Left cardiac atrium (tissue), 4 donors: ENCODE measurements around the gene SP110. TPM values are rescaled to one million over a fixed set of nuclear protein-coding genes. Genes with fewer than 3 reads are reported as not detected.
"Not testable (repeated sequence)": the region's sequence is repeated elsewhere in the genome, so short reads cannot be mapped to it uniquely, and the experiment has no call there.

Experiments
- ATAC-seq, 2 donors: fragments of 200-7000 bp; cut with Tn5 transposase; one replicate each; pipeline ENCODE4 v1.9.1; 2020; ENCODE audit warnings: mild to moderate bottlenecking in 2 of 2, moderate library complexity in 2 of 2
- DNase-seq: peaks from one replicate; pipeline ENCODE4 v3.0.0-alpha.2; 2020
- intact Hi-C, 2 donors: fragments of 100-400 bp; cut with DNase I; formaldehyde crosslinking; loops; one replicate each; pipeline versions ENCODE4 v1.14.1 to v1.15.1; 2022 to 2023
- long read RNA-seq: library from polyadenylated mRNA; unstranded; transcript quantifications from one replicate; pipeline ENCODE4 v2.0.0, GENCODE V29; 2021
- total RNA-seq, 2 donors: library from RNA; stranded (reverse); fragmentation: NEBNext Ultra II Directional; extraction: Animal tissue kit (Norgen Biotek cat#: 25700); gene quantifications; one replicate each; pipeline ENCODE4 v1.2.1, GENCODE V29; 2021
- donor health status: DM: no; HTN: yes; CAD: no.
- donor health status: DM: no; HTN: yes; CAD: no; lungs with severe emphysema.
- donor health status: DM: yes; HTN: yes; CAD: no.
- donor health status: Dilated cardiomyopathy.

SP110 gene
- 10 to 100 TPM; 11.0 to 15.1 TPM for total RNA-seq
- long read RNA-seq = 0 reads

GRCh38 chr2:230219419-230220331, at the start of gene SP110:
TSS of gene SP110 (minus strand) at chr2:230219984. CDS start at chr2:230216927, 3,057 bp downstream.
- ATAC-seq = peak; percentile 95 to 97
- peak; percentile 84 for DNase-seq
- intact Hi-C loops = loop anchor here in 1 of 2 donors (10.0 kb wide), 1 partner anchor 195 kb away; the partner anchor contains the start of gene SP100

GRCh38 chr2:230268606-230269243, 48.9 kb upstream of the SP110 start:
- intact Hi-C loops = no loop called here
- DNase-seq = no peak
- ATAC-seq = no peak

GRCh38 chr2:230267556-230267955, 47.8 kb upstream of the SP110 start:
- DNase-seq (no peak), ATAC-seq (no peak)
- intact Hi-C loops = no loop called here

GRCh38 chr2:230267059-230267458, 47.3 kb upstream of the SP110 start:
- DNase-seq = no peak
- no peak for ATAC-seq
- intact Hi-C loops = no loop called here

- DNase-seq = no peak
Observed at GRCh38 chr2:230266638-230267037, 46.9 kb upstream of the SP110 start.

GRCh38 chr2:230264945-230265344, 45.2 kb upstream of the SP110 start:
- intact Hi-C loops, ATAC-seq: not testable (repeated sequence)

More at GRCh38 chr2:230266638-230267037, 46.9 kb upstream of the SP110 start:
- intact Hi-C loops = no loop called here
- no peak for ATAC-seq

GRCh38 chr2:230262246-230262645, 42.5 kb upstream of the SP110 start:
- ATAC-seq (no peak), DNase-seq (no peak)
- intact Hi-C loops = no loop called here

More at GRCh38 chr2:230264945-230265344, 45.2 kb upstream of the SP110 start:
- not testable (repeated sequence) for DNase-seq

- ATAC-seq = no peak
- DNase-seq = no peak
- intact Hi-C loops = no loop called here
Observed at GRCh38 chr2:230258483-230258882, 38.7 kb upstream of the SP110 start.

GRCh38 chr2:230256733-230257332, 37.0 kb upstream of the SP110 start:
- DNase-seq (no peak), ATAC-seq (no peak)
- intact Hi-C loops = no loop called here

- intact Hi-C loops = no loop called here
- no peak for ATAC-seq
Observed at GRCh38 chr2:230254152-230254881, 34.5 kb upstream of the SP110 start.

GRCh38 chr2:230250231-230250630, 30.4 kb upstream of the SP110 start:
- DNase-seq (no peak), ATAC-seq (no peak)
- intact Hi-C loops = no loop called here

More at GRCh38 chr2:230254152-230254881, 34.5 kb upstream of the SP110 start:
- DNase-seq = no peak

GRCh38 chr2:230246206-230246605, 26.4 kb upstream of the SP110 start:
- ATAC-seq = no peak
- intact Hi-C loops = no loop called here
- no peak for DNase-seq

GRCh38 chr2:230244211-230244610, 24.4 kb upstream of the SP110 start:
- no peak for ATAC-seq

GRCh38 chr2:230234845-230235244, 15.1 kb upstream of the SP110 start:
- intact Hi-C loops = no loop called here
- no peak for ATAC-seq

More at GRCh38 chr2:230244211-230244610, 24.4 kb upstream of the SP110 start:
- DNase-seq = no peak
- intact Hi-C loops = no loop called here

GRCh38 chr2:230234122-230234722, 14.4 kb upstream of the SP110 start:
- no peak for DNase-seq
- intact Hi-C loops = no loop called here

More at GRCh38 chr2:230234845-230235244, 15.1 kb upstream of the SP110 start:
- DNase-seq = no peak

GRCh38 chr2:230231251-230231650, 11.5 kb upstream of the SP110 start:
- intact Hi-C loops = no loop called here
- DNase-seq (no peak), ATAC-seq (no peak)

More at GRCh38 chr2:230234122-230234722, 14.4 kb upstream of the SP110 start:
- ATAC-seq = no peak

GRCh38 chr2:230230496-230231200, 10.9 kb upstream of the SP110 start:
- intact Hi-C loops = no loop called here
- DNase-seq = no peak
- ATAC-seq = no peak

- ATAC-seq = no peak
- no peak for DNase-seq
- intact Hi-C loops = no loop called here
Observed at GRCh38 chr2:230230087-230230486, 10.3 kb upstream of the SP110 start.
